HepG2 (cell line): ENCODE data around the gene BTBD3. TPM values are rescaled to one million over a fixed set of nuclear protein-coding genes. Genes with fewer than 3 reads are reported as not detected.

Experiments used
- CEBPZ ChIP-seq: IDR thresholded peaks from 2 replicates; pipeline ENCODE4 v1.6.1; 2012; ENCODE audit warnings: low read length, improper control_type of control experiment
- FUBP1 ChIP-seq: sonication (generic); formaldehyde crosslinking; IDR thresholded peaks from 2 replicates; pipeline ENCODE4 v1.5.1; 2020; ENCODE audit warnings: missing genetic modification reagents, mild to moderate bottlenecking, borderline replicate concordance
- GFI1 ChIP-seq: sonication (generic); formaldehyde crosslinking; IDR thresholded peaks from 2 replicates; pipeline ENCODE4 v1.5.0; 2020; ENCODE audit warnings: missing genetic modification reagents, mild to moderate bottlenecking, borderline replicate concordance
- GZF1 ChIP-seq: sonication (generic); formaldehyde crosslinking; IDR thresholded peaks from 2 replicates; pipeline ENCODE4 v1.5.1; 2020; ENCODE audit warnings: mild to moderate bottlenecking, missing genetic modification reagents
- ISL2 ChIP-seq: sonication (generic); formaldehyde crosslinking; IDR thresholded peaks from 2 replicates; pipeline ENCODE4 v1.5.0; 2020; ENCODE audit warnings: missing genetic modification reagents
- KLF6 ChIP-seq: IDR thresholded peaks from 2 replicates; pipeline ENCODE4 v1.8.0; 2016; ENCODE audit warnings: missing biosample characterization, missing genetic modification reagents
- MEF2D ChIP-seq: sonication (generic); formaldehyde crosslinking; IDR thresholded peaks from 2 replicates; pipeline ENCODE4 v1.5.1; 2020; ENCODE audit warnings: mild to moderate bottlenecking, missing genetic modification reagents
- MYNN ChIP-seq: sonication (generic); formaldehyde crosslinking; IDR thresholded peaks from 2 replicates; pipeline ENCODE4 v1.4.0; 2020; ENCODE audit warnings: mild to moderate bottlenecking, low read depth, missing genetic modification reagents
- NONO ChIP-seq, 2 experiments: fragments of 450-650 bp in 1 of 2; sonication (generic) in 1 of 2; formaldehyde crosslinking in 1 of 2; IDR thresholded peaks in 1 of 2; conservative IDR thresholded peaks in 1 of 2; 2 replicates each; pipeline versions ENCODE4 v1.6.1 to v1.8.0; 2017 to 2022; ENCODE audit warnings: mild to moderate bottlenecking in 1 of 2, missing genetic modification reagents in 1 of 2, moderate library complexity in 1 of 2
- SCMH1 ChIP-seq: sonication (generic); formaldehyde crosslinking; IDR thresholded peaks from 2 replicates; pipeline ENCODE4 v1.9.0; 2021; ENCODE audit warnings: missing genetic modification reagents, mild to moderate bottlenecking, borderline replicate concordance
- SIN3A ChIP-seq: IDR thresholded peaks from 2 replicates; pipeline ENCODE4 v1.6.1; 2011; ENCODE audit warnings: low read depth, mild to moderate bottlenecking, control low read depth, low read length, borderline replicate concordance
- SIX1 ChIP-seq: sonication (generic); formaldehyde crosslinking; IDR thresholded peaks from 2 replicates; pipeline ENCODE4 v1.4.0; 2020; ENCODE audit warnings: missing genetic modification reagents, borderline replicate concordance
- SOX5 ChIP-seq: IDR thresholded peaks from 2 replicates; pipeline ENCODE4 v1.6.1; 2016; ENCODE audit warnings: borderline replicate concordance
- STAT5B ChIP-seq: sonication (generic); formaldehyde crosslinking; IDR thresholded peaks from 2 replicates; pipeline ENCODE4 v1.4.0; 2020; ENCODE audit warnings: missing genetic modification reagents
- TERF1 ChIP-seq: sonication (generic); formaldehyde crosslinking; IDR thresholded peaks from 2 replicates; pipeline ENCODE4 v1.8.0; 2022; ENCODE audit warnings: mild to moderate bottlenecking, missing genetic modification reagents, moderate library complexity
- THAP11 ChIP-seq: IDR thresholded peaks from 2 replicates; pipeline ENCODE4 v1.6.1; 2016; ENCODE audit warnings: missing biosample characterization, missing genetic modification reagents
- TOE1 ChIP-seq: sonication (generic); formaldehyde crosslinking; IDR thresholded peaks from 2 replicates; pipeline ENCODE4 v1.4.0; 2020; ENCODE audit warnings: mild to moderate bottlenecking, missing genetic modification reagents
- U2AF1 ChIP-seq: fragments of 200-400 bp; formaldehyde crosslinking; optimal IDR thresholded peaks from 2 replicates; pipeline ENCODE3; 2017; ENCODE audit warnings: mild to moderate bottlenecking, low read depth, low read length
- ZFP36 ChIP-seq: fragments of 150-350 bp; IDR thresholded peaks from 2 replicates; pipeline ENCODE4 v1.6.1; 2018; ENCODE audit warnings: borderline replicate concordance, low read length, low read depth; ENCODE audit not compliant: partially characterized antibody
- ZFP41 ChIP-seq: sonication (generic); formaldehyde crosslinking; IDR thresholded peaks from 2 replicates; pipeline ENCODE4 v1.4.0; 2020; ENCODE audit warnings: mild to moderate bottlenecking, missing genetic modification reagents, borderline replicate concordance
- ZNF225 ChIP-seq: sonication (generic); formaldehyde crosslinking; IDR thresholded peaks from 2 replicates; pipeline ENCODE4 v1.4.0; 2020; ENCODE audit warnings: mild to moderate bottlenecking, missing genetic modification reagents
- ZNF326 ChIP-seq: sonication (generic); formaldehyde crosslinking; IDR thresholded peaks from 2 replicates; pipeline ENCODE4 v1.4.0; 2020; ENCODE audit warnings: missing genetic modification reagents, borderline replicate concordance
- ZNF468 ChIP-seq: sonication (generic); formaldehyde crosslinking; IDR thresholded peaks from 2 replicates; pipeline ENCODE4 v1.8.0; 2022; ENCODE audit warnings: mild to moderate bottlenecking, moderate library complexity, missing genetic modification reagents
- ZNF773 ChIP-seq: sonication (generic); formaldehyde crosslinking; IDR thresholded peaks from 2 replicates; pipeline ENCODE4 v1.4.0; 2020; ENCODE audit warnings: missing genetic modification reagents, borderline replicate concordance
- ZSCAN12 ChIP-seq: sonication (generic); formaldehyde crosslinking; IDR thresholded peaks from 2 replicates; pipeline ENCODE4 v1.9.0; 2021; ENCODE audit warnings: mild to moderate bottlenecking, missing genetic modification reagents
- polyA plus RNA-seq, 8 experiments: library from polyadenylated mRNA; depleted of rRNA in 3 of 8; stranded (reverse) in 7 of 8; unstranded in 1 of 8; fragments of >200 nt; fragmentation: Illumina TruSeq in 4 of 8; extraction: Trizol in 4 of 8; gene quantifications; 2 replicates each; pipeline versions ENCODE4 v1.2.1 to v1.2.3, GENCODE V29; 2011 to 2016; ENCODE audit warnings: low read depth in 4 of 8, missing spikeins in 1 of 8, mixed read lengths in 1 of 8; ENCODE audit not compliant: insufficient read depth in 1 of 8
- total RNA-seq, 5 experiments: library from RNA; depleted of rRNA; stranded (reverse); fragments of >200 nt; fragmentation: Illumina TruSeq; extraction: Trizol; gene quantifications; 2 replicates each; pipeline ENCODE4 v1.2.3, GENCODE V29; 2016; ENCODE audit warnings: low read depth in 1 of 5

BTBD3 gene
- total and polyA plus RNA-seq, 2 of the 13 experiments (the other 11 are each of a cell fraction or from before 2014, with no cell fraction given) = 32.2 to 41.8 TPM

GRCh38 chr20:11891776-11892545, 25.7 kb upstream of the BTBD3 start (continued):
- TF ChIP-seq CEBPZ = no peak
- peak; percentile 14; the same call in 1 of the 2 replicates for TF ChIP-seq SIX1 (CRISPR knock-in tag)
- TF ChIP-seq STAT5B = no peak
- no peak for TF ChIP-seq KLF6 (CRISPR knock-in tag)
- TF ChIP-seq GZF1 (CRISPR knock-in tag) = no peak
- TF ChIP-seq ZFP41 (CRISPR knock-in tag) = no peak
- TF ChIP-seq TOE1 (CRISPR knock-in tag) = no peak
- no peak for TF ChIP-seq ZNF225
- no peak for TF ChIP-seq ZFP36
- TF ChIP-seq TERF1 (CRISPR knock-in tag) = no peak
- no peak for TF ChIP-seq U2AF1
- TF ChIP-seq ZSCAN12 (CRISPR knock-in tag) = peak; percentile 94
- TF ChIP-seq ZNF773 (CRISPR knock-in tag) = no peak
- no peak for TF ChIP-seq ZNF326
- peak; percentile 99 for TF ChIP-seq SIN3A
- no peak for TF ChIP-seq SCMH1 (CRISPR knock-in tag)
- no peak for TF ChIP-seq ZNF468 (CRISPR knock-in tag)
- peak; percentile 24; the same call in 1 of the 2 replicates for TF ChIP-seq THAP11 (CRISPR knock-in tag)
- TF ChIP-seq MYNN (CRISPR knock-in tag) = no peak
- TF ChIP-seq MEF2D (CRISPR knock-in tag) = no peak
- TF ChIP-seq ISL2 (CRISPR knock-in tag) = peak; percentile 65; the same call in 1 of the 2 replicates
- TF ChIP-seq FUBP1 (CRISPR knock-in tag) = no peak
- TF ChIP-seq SOX5 (CRISPR knock-in tag) = no peak
- TF ChIP-seq NONO (IDR thresholded peaks at IDR 0.05) = no peak
- TF ChIP-seq NONO (CRISPR knock-in tag; conservative IDR thresholded peaks at IDR 0.05) = no peak
- no peak for TF ChIP-seq GFI1
